ENCODE measurements around the gene KCNIP4. TPM values are rescaled to one million over a fixed set of nuclear protein-coding genes. Genes with fewer than 3 reads are reported as not detected.

KCNIP4 gene
- total and polyA plus RNA-seq, 2 donors (not counting 1 experiment from before 2014, with no cell fraction given), result not detected

DNA sequence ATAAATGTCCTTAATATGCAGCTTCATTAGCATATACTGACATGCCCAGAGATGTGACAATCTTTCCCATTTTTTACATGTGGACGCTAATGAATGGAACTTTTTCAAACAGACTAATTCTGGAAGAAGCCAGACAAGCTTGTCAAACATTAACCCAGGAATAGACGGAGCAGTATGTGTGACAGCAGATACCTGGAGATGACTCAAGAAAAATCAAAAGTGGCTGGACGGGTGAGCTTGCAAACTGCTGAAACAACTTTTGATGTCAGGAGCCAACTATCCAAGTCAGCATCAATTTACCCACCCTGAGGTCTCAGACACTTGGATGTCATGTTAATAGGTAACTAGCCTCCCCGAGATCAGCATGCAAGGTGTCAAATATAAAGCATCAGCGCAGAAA lies 1065.3 kb downstream of the KCNIP4 start:
- H3K9ac ChIP-seq (ENCODE audit: low read length), result no peak overlapping the region
- POLR2A ChIA-PET, result no interaction called here
- Mint-ChIP-seq H3K27me3 (no peaks in the 10 kb centered on the region), H3K9me3 (ENCODE audit: insufficient read depth) (no peaks in the 10 kb centered on the region), H3K27ac (no peak overlapping the region), H3K4me3 (no peak overlapping the region), H3K4me1 (no peaks in the 10 kb centered on the region)
- no peaks in the 10 kb centered on the region for H3K27me3 ChIP-seq (replicated peaks in 1 of 4; ENCODE audit: control extremely low read depth in 1 of 4, control insufficient read depth in 3 of 4, insufficient read depth in 4 of 4, low read length in 3 of 4)
- H3K27ac ChIP-seq (ENCODE audit: low read length in 2 of 2), result no peak overlapping the region
- H4K20me1 ChIP-seq (ENCODE audit: control insufficient read depth, insufficient read depth, low read length, poor library complexity, severe bottlenecking), result no peaks in the 10 kb centered on the region
- H2AFZ ChIP-seq (ENCODE audit: insufficient read depth, low read depth, low read length, poor library complexity, severe bottlenecking), result no peak overlapping the region
- no peaks in the 10 kb centered on the region for H3K4me1 ChIP-seq (ENCODE audit: control insufficient read depth in 2 of 2, insufficient read depth in 2 of 2, low read length in 2 of 2)
- ATAC-seq (ENCODE audit: low read depth), result no peak
- TF ChIP-seq, protein P1, sequence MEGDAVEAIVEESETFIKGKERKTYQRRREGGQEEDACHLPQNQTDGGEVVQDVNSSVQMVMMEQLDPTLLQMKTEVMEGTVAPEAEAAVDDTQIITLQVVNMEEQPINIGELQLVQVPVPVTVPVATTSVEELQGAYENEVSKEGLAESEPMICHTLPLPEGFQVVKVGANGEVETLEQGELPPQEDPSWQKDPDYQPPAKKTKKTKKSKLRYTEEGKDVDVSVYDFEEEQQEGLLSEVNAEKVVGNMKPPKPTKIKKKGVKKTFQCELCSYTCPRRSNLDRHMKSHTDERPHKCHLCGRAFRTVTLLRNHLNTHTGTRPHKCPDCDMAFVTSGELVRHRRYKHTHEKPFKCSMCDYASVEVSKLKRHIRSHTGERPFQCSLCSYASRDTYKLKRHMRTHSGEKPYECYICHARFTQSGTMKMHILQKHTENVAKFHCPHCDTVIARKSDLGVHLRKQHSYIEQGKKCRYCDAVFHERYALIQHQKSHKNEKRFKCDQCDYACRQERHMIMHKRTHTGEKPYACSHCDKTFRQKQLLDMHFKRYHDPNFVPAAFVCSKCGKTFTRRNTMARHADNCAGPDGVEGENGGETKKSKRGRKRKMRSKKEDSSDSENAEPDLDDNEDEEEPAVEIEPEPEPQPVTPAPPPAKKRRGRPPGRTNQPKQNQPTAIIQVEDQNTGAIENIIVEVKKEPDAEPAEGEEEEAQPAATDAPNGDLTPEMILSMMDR (IDR thresholded peaks at IDR 0.05), result no peak
- no peak for TF ChIP-seq EZH2 (IDR thresholded peaks at IDR 0.05; ENCODE audit: borderline replicate concordance, insufficient read depth, low read depth, low read length, poor library complexity, severe bottlenecking)
- 87% methylated on average over 3 of the region's 5 CpGs for WGBS (ENCODE audit: insufficient coverage)
- no peaks in the 10 kb centered on the region for H3K36me3 ChIP-seq (replicated peaks in 1 of 2; ENCODE audit: control extremely low read depth in 1 of 2, control insufficient read depth in 1 of 2, extremely low read depth in 1 of 2, insufficient read depth in 2 of 2, low read length in 1 of 2)
- no peak overlapping the region for H3K4me2 ChIP-seq (replicated peaks; ENCODE audit: low read depth, low read length, poor library complexity, severe bottlenecking)
- intact Hi-C loops (cut with micrococcal nuclease), result no loop called here
- H3K4me3 ChIP-seq (ENCODE audit: control extremely low read depth in 1 of 5, extremely low read depth in 1 of 5, insufficient read depth in 1 of 5, low read depth in 2 of 5, low read length in 4 of 5), result no peak overlapping the region
- DNase-seq, result no peak
- CTCF ChIA-PET, result no interaction called here
- no peaks in the 10 kb centered on the region for H3K79me2 ChIP-seq (ENCODE audit: control insufficient read depth, insufficient read depth, low read length)
- no peaks in the 10 kb centered on the region for H3K9me3 ChIP-seq (ENCODE audit: control extremely low read depth in 1 of 3, control insufficient read depth in 2 of 3, insufficient read depth in 1 of 3, low read length in 2 of 3)

DNA sequence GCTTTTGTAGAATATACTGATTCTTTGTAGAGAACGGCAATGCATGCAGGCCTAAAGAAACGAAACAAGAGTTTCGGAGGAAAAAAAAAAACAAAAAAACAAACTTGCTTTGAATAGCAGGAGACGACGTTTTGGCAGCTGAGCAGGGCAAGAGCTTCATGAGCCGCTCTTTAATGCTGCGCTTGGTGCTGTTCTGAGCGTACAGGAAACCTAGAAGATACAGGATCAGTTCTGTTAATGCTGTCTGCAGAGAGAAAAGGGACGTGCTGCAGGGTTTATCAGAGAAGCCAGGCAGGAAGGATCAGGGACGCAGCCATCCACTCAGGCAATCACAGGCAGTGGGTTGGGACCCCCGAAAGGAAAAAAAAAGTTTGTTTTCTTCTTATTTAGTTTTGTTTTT lies 1066.1 kb downstream of the KCNIP4 start:
- no peaks in the 10 kb centered on the region for H3K36me3 ChIP-seq (replicated peaks in 1 of 2; ENCODE audit: control extremely low read depth in 1 of 2, control insufficient read depth in 1 of 2, extremely low read depth in 1 of 2, insufficient read depth in 2 of 2, low read length in 1 of 2)
- Mint-ChIP-seq H3K27ac (no peak overlapping the region), H3K27me3 (no peaks in the 10 kb centered on the region), H3K4me1 (no peaks in the 10 kb centered on the region), H3K9me3 (ENCODE audit: insufficient read depth) (no peaks in the 10 kb centered on the region), H3K4me3 (no peak overlapping the region)
- no peaks in the 10 kb centered on the region for H3K27me3 ChIP-seq (replicated peaks in 1 of 4; ENCODE audit: control extremely low read depth in 1 of 4, control insufficient read depth in 3 of 4, insufficient read depth in 4 of 4, low read length in 3 of 4)
- H3K9me3 ChIP-seq (ENCODE audit: control extremely low read depth in 1 of 3, control insufficient read depth in 2 of 3, insufficient read depth in 1 of 3, low read length in 2 of 3), result no peaks in the 10 kb centered on the region
- H3K27ac ChIP-seq (ENCODE audit: low read length in 2 of 2), result no peak overlapping the region
- no peak overlapping the region for H3K4me2 ChIP-seq (replicated peaks; ENCODE audit: low read depth, low read length, poor library complexity, severe bottlenecking)
- DNase-seq (no peak), ATAC-seq (ENCODE audit: low read depth) (no peak)
- POLR2A ChIA-PET, result no interaction called here
- intact Hi-C loops (cut with micrococcal nuclease), result no loop called here
- H3K4me1 ChIP-seq (ENCODE audit: control insufficient read depth in 2 of 2, insufficient read depth in 2 of 2, low read length in 2 of 2), result no peaks in the 10 kb centered on the region
- 56% methylated on average over 9 of the region's 11 CpGs for WGBS (ENCODE audit: insufficient coverage)
- TF ChIP-seq, protein P1 (IDR thresholded peaks at IDR 0.05), result no peak
- no peak for TF ChIP-seq EZH2 (IDR thresholded peaks at IDR 0.05; ENCODE audit: borderline replicate concordance, insufficient read depth, low read depth, low read length, poor library complexity, severe bottlenecking)
- H4K20me1 ChIP-seq (ENCODE audit: control insufficient read depth, insufficient read depth, low read length, poor library complexity, severe bottlenecking), result no peaks in the 10 kb centered on the region
- no peak overlapping the region for H3K9ac ChIP-seq (ENCODE audit: low read length)
- H3K4me3 ChIP-seq (ENCODE audit: control extremely low read depth in 1 of 5, extremely low read depth in 1 of 5, insufficient read depth in 1 of 5, low read depth in 2 of 5, low read length in 4 of 5), result no peak overlapping the region
- H3K79me2 ChIP-seq (ENCODE audit: control insufficient read depth, insufficient read depth, low read length), result no peaks in the 10 kb centered on the region
- no peak overlapping the region for H2AFZ ChIP-seq (ENCODE audit: insufficient read depth, low read depth, low read length, poor library complexity, severe bottlenecking)
- CTCF ChIA-PET, result no interaction called here
